HG02642 (cell line): Measurements from ENCODE around the gene LAMA3.

Source experiments
- ATAC-seq: cut with Tn5 transposase; IDR thresholded peaks from one replicate; pipeline ENCODE4 v1.9.1; 2021; ENCODE audit warnings: mild to moderate bottlenecking; ENCODE audit not compliant: unreplicated experiment, poor library complexity

The LAMA3 gene

GRCh38 chr18:23669202-23669766 is 20.0 kb upstream of the LAMA3 start:
- no peak for ATAC-seq

DNA sequence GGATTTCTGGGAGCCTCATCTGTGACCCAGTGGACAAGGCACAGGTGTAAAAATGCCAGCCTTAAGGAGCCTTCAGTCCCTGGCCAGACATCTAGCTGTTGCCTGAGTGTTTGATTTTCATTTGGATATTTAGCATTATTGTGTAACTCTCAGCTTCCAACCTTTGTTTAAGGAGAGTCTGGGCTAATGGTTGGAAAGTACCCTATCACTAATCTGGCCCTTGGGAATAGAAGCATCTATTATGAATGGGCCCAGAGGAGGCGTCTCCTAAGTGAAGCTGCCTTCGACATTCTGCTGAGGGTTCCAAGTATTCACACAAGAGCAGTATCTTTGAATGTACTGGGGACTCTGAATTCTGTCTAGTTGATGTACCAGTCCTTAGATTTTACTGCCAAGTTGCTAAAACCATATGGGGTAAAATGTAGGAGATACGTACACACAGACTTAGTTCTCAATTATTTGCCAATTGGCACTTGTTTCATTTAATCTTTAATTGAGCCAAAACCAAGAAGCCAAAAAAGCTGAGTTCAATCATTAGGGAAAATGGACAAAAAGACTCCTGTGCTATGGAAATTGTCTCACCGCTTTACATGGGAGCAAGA is 19.3 kb upstream of the LAMA3 start:
- no peak for ATAC-seq

DNA sequence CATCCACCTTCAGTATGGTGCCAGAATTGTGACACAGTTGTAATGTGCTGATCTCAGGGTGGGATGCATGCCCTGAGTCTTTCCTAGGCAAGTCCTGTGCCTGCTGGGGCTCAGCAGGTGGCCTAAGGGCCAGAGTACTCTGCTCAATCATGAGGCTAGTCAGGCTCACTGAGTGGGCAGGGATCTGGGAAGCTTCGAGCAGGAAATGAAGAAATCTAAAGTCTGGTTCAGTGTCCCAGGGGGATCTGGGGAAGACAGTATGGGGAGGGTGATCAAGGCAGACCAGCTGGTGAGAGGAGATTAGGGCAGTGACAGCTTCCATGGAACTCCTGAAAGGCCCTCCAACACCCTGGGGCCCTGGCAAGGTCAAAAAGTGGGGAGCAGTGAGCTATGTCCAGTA is 17.7 kb upstream of the LAMA3 start:
- ATAC-seq: no peak

DNA sequence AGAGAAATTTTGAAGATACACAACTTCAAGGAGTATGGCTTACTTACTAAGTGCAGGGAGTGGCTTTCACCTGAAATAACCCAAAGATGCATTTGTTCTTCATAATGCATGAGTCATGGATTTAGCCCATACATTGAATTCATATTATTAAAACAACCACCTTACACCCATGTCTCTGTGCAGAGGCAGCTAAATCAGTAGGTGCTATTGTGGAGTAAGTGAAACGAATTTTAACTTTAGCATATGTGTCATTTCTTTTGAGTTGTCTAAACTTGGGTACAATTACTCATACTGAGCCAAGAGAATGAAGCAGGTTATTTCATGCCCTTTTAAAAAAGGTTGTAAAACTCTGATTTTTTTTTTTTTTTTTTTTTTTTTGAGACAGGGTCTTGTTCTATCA is 15.5 kb upstream of the LAMA3 start:
- no peak for ATAC-seq

GRCh38 chr18:23675236-23675635 is 14.0 kb upstream of the LAMA3 start:
- ATAC-seq: no peak

GRCh38 chr18:23675896-23676295 is 13.4 kb upstream of the LAMA3 start:
- no peak for ATAC-seq

DNA sequence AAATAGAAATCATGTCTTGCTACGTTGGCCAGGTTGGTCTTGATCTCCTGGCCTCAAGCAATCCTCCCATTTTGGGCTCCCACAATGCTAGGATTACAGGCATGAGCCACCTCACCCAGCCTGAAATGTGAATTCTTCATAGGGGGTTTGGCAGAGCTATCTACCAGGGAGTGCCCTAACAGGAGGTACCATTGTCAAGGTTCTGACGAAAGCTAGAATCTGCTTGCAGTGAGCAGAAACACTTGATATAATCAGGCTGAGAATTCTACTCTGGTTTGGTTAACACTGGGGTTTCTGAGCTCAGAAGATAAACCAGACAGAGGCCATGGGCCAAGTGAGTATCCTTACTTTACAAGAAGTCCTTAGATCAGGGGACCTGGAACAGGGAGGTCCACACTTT is 7.2 kb upstream of the LAMA3 start:
- ATAC-seq: no peak

GRCh38 chr18:23682472-23682871 is 6.8 kb upstream of the LAMA3 start:
- ATAC-seq: no peak

DNA sequence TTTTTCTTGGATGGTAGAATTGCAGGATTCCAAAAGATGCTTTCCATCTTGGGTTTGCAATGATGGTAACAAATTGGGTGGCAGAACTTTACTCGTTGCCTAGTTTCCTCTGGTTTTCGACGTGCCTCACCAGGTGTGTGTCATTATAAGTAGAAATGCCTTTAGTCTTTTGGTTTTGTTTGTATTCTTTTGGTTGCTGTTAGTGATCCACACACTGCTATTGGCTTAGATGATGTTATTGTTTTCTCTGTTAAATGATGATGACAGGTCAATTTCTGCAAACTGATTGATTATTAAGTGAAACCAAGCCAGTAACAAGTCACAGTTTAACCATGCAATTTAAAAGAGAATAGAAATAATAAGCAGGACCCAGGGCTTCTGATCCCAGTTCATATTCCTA is 6.1 kb upstream of the LAMA3 start:
- no peak for ATAC-seq

DNA sequence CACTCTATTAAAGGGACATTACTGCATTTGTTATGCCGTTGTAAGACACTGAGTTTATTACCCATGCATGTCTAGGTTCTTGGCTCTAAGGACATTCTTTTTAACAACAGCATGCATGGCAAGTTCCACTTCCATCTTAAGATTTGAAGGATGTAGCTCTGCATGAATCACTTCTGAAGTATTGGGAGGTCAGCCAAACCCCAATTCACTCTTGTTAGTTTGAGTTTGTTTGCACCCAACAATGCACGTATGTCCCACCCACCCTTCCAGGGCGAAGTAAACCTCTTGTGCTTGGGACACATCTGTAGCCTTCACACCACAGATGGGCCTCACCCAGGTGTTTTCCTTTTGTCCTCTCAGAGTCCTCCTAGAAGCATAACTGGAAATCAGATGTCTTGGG is 5.6 kb upstream of the LAMA3 start:
- no peak for ATAC-seq

- ATAC-seq: no peak
Observed at GRCh38 chr18:23684515-23685197, 4.6 kb upstream of the LAMA3 start.

GRCh38 chr18:23688528-23688927 is 725 bp upstream of the LAMA3 start:
- no peak for ATAC-seq

- peak; percentile 27 for ATAC-seq
Observed at GRCh38 chr18:23689616-23690504, 607 bp downstream of the LAMA3 start.

DNA sequence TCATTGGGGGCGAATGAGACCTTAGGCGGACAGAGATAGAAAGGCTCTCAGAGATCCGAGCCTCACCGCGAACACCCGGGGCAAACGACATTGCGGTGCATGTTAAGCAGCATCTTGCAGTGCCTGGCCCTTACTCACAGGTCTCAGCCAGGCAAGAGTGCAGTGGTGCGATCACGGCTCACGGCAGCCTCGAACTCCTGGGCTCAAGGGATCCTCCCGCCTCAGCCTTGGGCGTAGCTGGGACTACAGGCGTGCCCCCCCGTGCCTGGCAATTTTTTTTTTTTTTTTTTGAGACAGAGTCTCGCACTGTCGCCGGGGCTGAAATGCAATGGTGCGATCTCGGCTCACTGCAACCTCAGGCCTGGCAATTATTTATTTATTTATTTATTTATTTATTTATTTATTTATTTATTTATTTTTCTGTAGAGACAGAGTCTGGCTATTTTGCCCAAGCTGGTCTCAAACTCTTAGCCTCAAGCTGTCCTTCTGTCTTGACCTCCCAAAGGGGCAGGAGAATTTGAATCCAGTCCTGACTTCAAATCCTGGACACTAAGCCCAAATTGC is 1.3 kb downstream of the LAMA3 start:
- no peak for ATAC-seq

GRCh38 chr18:23693846-23694245 is 4.6 kb downstream of the LAMA3 start:
- ATAC-seq: no peak

GRCh38 chr18:23694637-23695430 is 5.6 kb downstream of the LAMA3 start:
- no peak for ATAC-seq

- no peak for ATAC-seq
Observed at GRCh38 chr18:23701017-23701416, 11.8 kb downstream of the LAMA3 start.

- no peak for ATAC-seq
Observed at GRCh38 chr18:23701544-23702064, 12.4 kb downstream of the LAMA3 start.

DNA sequence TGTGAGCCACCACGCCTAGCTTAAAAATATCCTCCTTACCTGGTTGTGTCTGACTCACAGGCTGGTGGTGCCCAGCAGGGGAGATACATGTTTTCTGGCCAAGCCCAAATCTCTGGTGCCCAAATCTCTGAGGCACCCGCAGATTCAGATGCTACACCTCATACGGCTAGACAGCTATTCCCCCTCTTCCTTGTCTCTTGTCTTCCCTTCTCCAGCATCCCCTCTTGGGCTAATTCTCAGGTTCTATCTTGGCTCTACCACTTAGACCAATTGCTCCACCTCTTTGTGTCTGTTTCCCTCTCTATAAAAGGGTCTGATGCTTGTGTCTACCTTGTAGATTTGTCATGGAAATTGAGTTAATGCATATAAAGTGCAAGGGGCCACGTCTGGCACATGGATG is 13.4 kb downstream of the LAMA3 start:
- ATAC-seq: no peak
